GM18858 (cell line): ENCODE measurements around the gene KCND2.

Source experiments
- ATAC-seq: cut with Tn5 transposase; IDR thresholded peaks from one replicate; pipeline ENCODE4 v1.9.1; 2021; ENCODE audit not compliant: unreplicated experiment

The KCND2 gene

GRCh38 chr7:120582916-120583315, 309.9 kb downstream of the KCND2 start:
- ATAC-seq = no peak

- no peak for ATAC-seq
Observed at GRCh38 chr7:120583899-120584586, 311.1 kb downstream of the KCND2 start.

- ATAC-seq = no peak
Observed at GRCh38 chr7:120586571-120586970, 313.6 kb downstream of the KCND2 start.

GRCh38 chr7:120587243-120587642, 314.3 kb downstream of the KCND2 start:
- no peak for ATAC-seq

GRCh38 chr7:120588416-120588815, 315.4 kb downstream of the KCND2 start:
- no peak for ATAC-seq

GRCh38 chr7:120588862-120589261, 315.9 kb downstream of the KCND2 start:
- ATAC-seq = no peak

GRCh38 chr7:120600607-120601006, 327.6 kb downstream of the KCND2 start:
- no peak for ATAC-seq

- no peak for ATAC-seq
Observed at GRCh38 chr7:120603366-120603765, 330.4 kb downstream of the KCND2 start.

GRCh38 chr7:120609136-120609753, 336.3 kb downstream of the KCND2 start:
- ATAC-seq = no peak

- ATAC-seq = no peak
Observed at GRCh38 chr7:120611975-120612374, 339.0 kb downstream of the KCND2 start.

- peak; percentile 45 for ATAC-seq
Observed at GRCh38 chr7:120615703-120616102, 342.7 kb downstream of the KCND2 start.

GRCh38 chr7:120617275-120617674, 344.3 kb downstream of the KCND2 start:
- ATAC-seq = peak; percentile 36

- ATAC-seq = no peak
Observed at GRCh38 chr7:120628251-120628650, 355.3 kb downstream of the KCND2 start.

- no peak for ATAC-seq
Observed at GRCh38 chr7:120639884-120640283, 366.9 kb downstream of the KCND2 start.

- no peak for ATAC-seq
Observed at GRCh38 chr7:120645966-120646365, 373.0 kb downstream of the KCND2 start.

GRCh38 chr7:120654241-120654640, 381.3 kb downstream of the KCND2 start:
- no peak for ATAC-seq

- no peak for ATAC-seq
Observed at GRCh38 chr7:120658516-120658915, 385.5 kb downstream of the KCND2 start.

- no peak for ATAC-seq
Observed at GRCh38 chr7:120662291-120662690, 389.3 kb downstream of the KCND2 start.

GRCh38 chr7:120665068-120665467, 392.1 kb downstream of the KCND2 start:
- no peak for ATAC-seq

GRCh38 chr7:120675076-120675475, 402.1 kb downstream of the KCND2 start:
- ATAC-seq = no peak

GRCh38 chr7:120677535-120677934, 404.6 kb downstream of the KCND2 start:
- ATAC-seq = peak; percentile 34

- ATAC-seq = no peak
Observed at GRCh38 chr7:120680985-120681384, 408.0 kb downstream of the KCND2 start.

- no peak for ATAC-seq
Observed at GRCh38 chr7:120684463-120684862, 411.5 kb downstream of the KCND2 start.
